Mesenchymal stem cell (in vitro differentiated cells and primary cell): Measurements from ENCODE around the gene GIMD1.

ENCODE experiments used
- DNase-seq: peaks from one replicate; pipeline ENCODE4 v3.0.0-alpha.2; 2013
- H2AFZ ChIP-seq: one replicate; pipeline ENCODE4 v1.6.1; 2013; ENCODE audit warnings: low read depth, mild to moderate bottlenecking, control low read depth, inconsistent platforms, low read length, moderate library complexity
- H2AK5ac ChIP-seq: 2 replicates; pipeline ENCODE4 v1.6.1; 2013; ENCODE audit warnings: low read length, moderate library complexity, mild to moderate bottlenecking, inconsistent platforms; ENCODE audit not compliant: severe bottlenecking
- H2BK120ac ChIP-seq: one replicate; pipeline ENCODE4 v1.6.1; 2013; ENCODE audit warnings: low read depth, mild to moderate bottlenecking, inconsistent platforms, low read length, moderate library complexity
- H2BK12ac ChIP-seq, 2 experiments: one replicate each; pipeline ENCODE4 v1.6.1; 2013; ENCODE audit warnings: inconsistent platforms in 2 of 2, low read length in 2 of 2, mild to moderate bottlenecking in 2 of 2, moderate library complexity in 2 of 2, control low read depth in 1 of 2
- H2BK15ac ChIP-seq: one replicate; pipeline ENCODE4 v1.6.1; 2013; ENCODE audit warnings: mild to moderate bottlenecking, low read depth, inconsistent platforms; ENCODE audit not compliant: poor library complexity, severe bottlenecking
- H2BK5ac ChIP-seq: 2 replicates; pipeline ENCODE4 v1.6.1; 2013; ENCODE audit warnings: low read depth, mild to moderate bottlenecking, low read length, control low read depth, inconsistent platforms; ENCODE audit not compliant: poor library complexity, severe bottlenecking
- H3K14ac ChIP-seq, 2 experiments: one replicate each; pipeline ENCODE4 v1.6.1; 2013; ENCODE audit warnings: inconsistent platforms in 2 of 2, low read length in 2 of 2, control low read depth in 1 of 2, mild to moderate bottlenecking in 1 of 2, moderate library complexity in 1 of 2
- H3K18ac ChIP-seq, 2 experiments: one replicate each; pipeline ENCODE4 v1.6.1; 2013; ENCODE audit warnings: inconsistent platforms in 2 of 2, low read length in 2 of 2, control low read depth in 1 of 2, low read depth in 1 of 2, mild to moderate bottlenecking in 1 of 2
- H3K23ac ChIP-seq, 2 experiments: one replicate each; pipeline ENCODE4 v1.6.1; 2013; ENCODE audit warnings: inconsistent platforms in 2 of 2, low read length in 2 of 2, mild to moderate bottlenecking in 2 of 2, moderate library complexity in 2 of 2, control low read depth in 1 of 2
- H3K27ac ChIP-seq: 2 replicates; pipeline ENCODE4 v1.5.1; 2013; ENCODE audit warnings: mild to moderate bottlenecking, moderate library complexity, low read length, control low read depth, inconsistent platforms; ENCODE audit not compliant: poor library complexity, severe bottlenecking
- H3K27me3 ChIP-seq, 2 experiments: 2 replicates each; pipeline versions ENCODE4 v1.6.1 to v1.7.0; 2013; ENCODE audit warnings: low read length in 2 of 2, mild to moderate bottlenecking in 2 of 2, moderate library complexity in 2 of 2, control low read depth in 1 of 2, inconsistent platforms in 1 of 2; ENCODE audit not compliant: control insufficient read depth in 1 of 2, insufficient read depth in 1 of 2
- H3K36me3 ChIP-seq, 2 experiments: 2 replicates each; pipeline versions ENCODE4 v1.6.1 to v1.7.0; 2013; ENCODE audit warnings: low read length in 2 of 2, control low read depth in 1 of 2, inconsistent platforms in 1 of 2, low read depth in 1 of 2, mild to moderate bottlenecking in 1 of 2; ENCODE audit not compliant: insufficient read depth in 2 of 2, control insufficient read depth in 1 of 2
- H3K4ac ChIP-seq, 2 experiments: one replicate each; pipeline ENCODE4 v1.6.1; 2013; ENCODE audit warnings: inconsistent platforms in 2 of 2, low read length in 2 of 2, mild to moderate bottlenecking in 2 of 2, moderate library complexity in 2 of 2, control low read depth in 1 of 2, low read depth in 1 of 2
- H3K4me1 ChIP-seq: 2 replicates; pipeline ENCODE4 v1.6.1; 2013; ENCODE audit warnings: low read depth, low read length, control low read depth; ENCODE audit not compliant: control insufficient read depth, insufficient read depth
- H3K4me2 ChIP-seq: 2 replicates; pipeline ENCODE4 v1.6.1; 2013; ENCODE audit warnings: low read length, mild to moderate bottlenecking, inconsistent platforms; ENCODE audit not compliant: poor library complexity, severe bottlenecking
- H3K4me3 ChIP-seq, 2 experiments: 2 replicates each; pipeline versions ENCODE4 v1.5.1 to v1.7.0; 2013; ENCODE audit warnings: low read length in 2 of 2, mild to moderate bottlenecking in 2 of 2, control low read depth in 1 of 2, low read depth in 1 of 2; ENCODE audit not compliant: insufficient read depth in 1 of 2
- H3K79me1 ChIP-seq: replicated peaks from 2 replicates; pipeline ENCODE4 v1.6.1; 2013; ENCODE audit warnings: mild to moderate bottlenecking, control low read depth, low read length, inconsistent platforms; ENCODE audit not compliant: poor library complexity, severe bottlenecking
- H3K9ac ChIP-seq: 2 replicates; pipeline ENCODE4 v1.7.0; 2013; ENCODE audit warnings: mild to moderate bottlenecking, low read length, moderate library complexity
- H3K9me3 ChIP-seq: 2 replicates; pipeline ENCODE4 v1.7.0; 2013; ENCODE audit warnings: mild to moderate bottlenecking, low read length; ENCODE audit not compliant: control insufficient read depth
- H4K8ac ChIP-seq: one replicate; pipeline ENCODE4 v1.6.1; 2013; ENCODE audit warnings: inconsistent platforms, mild to moderate bottlenecking, low read length, moderate library complexity
- H4K91ac ChIP-seq: one replicate; pipeline ENCODE4 v1.6.1; 2013; ENCODE audit warnings: mild to moderate bottlenecking, low read length, inconsistent platforms
- WGBS: methylation state at CpG from one replicate; pipeline ENCODE4 v1.1.7; 2013; ENCODE audit warnings: mixed read lengths; 5-methylcytosine and 5-hydroxymethylcytosine counted together

The GIMD1 gene

GRCh38 chr4:106355193-106355592 is 13.4 kb downstream of the GIMD1 start:
- H3K36me3 ChIP-seq, result peaks cover 0 to 23% of the 10 kb centered on the region in 2 experiments
- H3K9ac ChIP-seq, result peak overlapping the region; percentile 40
- H3K23ac ChIP-seq, result no peak overlapping the region
- no peak overlapping the region for H2BK120ac ChIP-seq
- H3K18ac ChIP-seq, result no peak overlapping the region
- no peak overlapping the region for H3K14ac ChIP-seq
- H2BK12ac ChIP-seq, result no peak overlapping the region
- H3K4ac ChIP-seq, result no peak overlapping the region
- no peak overlapping the region for H2AFZ ChIP-seq
- H3K4me2 ChIP-seq, result no peak overlapping the region
- H2BK5ac ChIP-seq, result no peak overlapping the region
- H3K9me3 ChIP-seq, result peaks cover 4% of the 10 kb centered on the region
- no peak overlapping the region for H3K27ac ChIP-seq
- DNase-seq, result no peak
- no peak overlapping the region for H2AK5ac ChIP-seq
- no peak overlapping the region for H4K8ac ChIP-seq
- no peak overlapping the region for H4K91ac ChIP-seq
- peak overlapping the region in 1 of 2 experiments; percentile 61 for H3K4me3 ChIP-seq
- 74% methylated on average over 4 of the region's 4 CpGs for WGBS
- no peaks in the 10 kb centered on the region for H3K27me3 ChIP-seq
- no peak overlapping the region for H2BK15ac ChIP-seq
- no peaks in the 10 kb centered on the region for H3K79me1 ChIP-seq
- no peaks in the 10 kb centered on the region for H3K4me1 ChIP-seq

- Histone ChIP-seq H3K4me2 (no peak overlapping the region), H3K27ac (no peak overlapping the region), H2BK15ac (no peak overlapping the region), H3K9ac (no peak overlapping the region), H3K4ac (no peak overlapping the region), H3K18ac (no peak overlapping the region), H3K9me3 (peaks cover 4% of the 10 kb centered on the region), H3K36me3 (peaks cover 0 to 33% of the 10 kb centered on the region in 2 experiments), H2AK5ac (no peak overlapping the region), H3K4me3 (no peak overlapping the region), H2AFZ (no peak overlapping the region), H3K14ac (no peak overlapping the region), H3K23ac (no peak overlapping the region), H2BK12ac (no peak overlapping the region), H2BK5ac (no peak overlapping the region), H4K91ac (no peak overlapping the region), H4K8ac (no peak overlapping the region), H3K4me1 (no peaks in the 10 kb centered on the region), H3K79me1 (no peaks in the 10 kb centered on the region), H3K27me3 (no peaks in the 10 kb centered on the region), H2BK120ac (no peak overlapping the region)
- DNase-seq, result no peak
- 93% methylated on average over 1 of the region's 1 CpG for WGBS
These were observed 14.8 kb downstream of the GIMD1 start for GRCh38 chr4:106353786-106354185.

GRCh38 chr4:106351016-106351415 is 17.6 kb downstream of the GIMD1 start:
- Histone ChIP-seq H3K4me3 (no peak overlapping the region), H3K23ac (no peak overlapping the region), H2BK12ac (no peak overlapping the region), H4K91ac (no peak overlapping the region), H3K18ac (no peak overlapping the region), H3K14ac (no peak overlapping the region), H3K79me1 (peaks cover 5% of the 10 kb centered on the region), H3K27ac (no peak overlapping the region), H2BK5ac (no peak overlapping the region), H3K27me3 (no peaks in the 10 kb centered on the region), H2BK15ac (no peak overlapping the region), H3K9ac (no peak overlapping the region), H3K36me3 (peaks cover 3 to 59% of the 10 kb centered on the region in 2 experiments), H3K4ac (no peak overlapping the region), H2BK120ac (no peak overlapping the region), H4K8ac (no peak overlapping the region), H2AK5ac (no peak overlapping the region), H3K4me2 (no peak overlapping the region), H3K4me1 (no peaks in the 10 kb centered on the region), H2AFZ (no peak overlapping the region), H3K9me3 (no peaks in the 10 kb centered on the region)
- DNase-seq, result no peak

GRCh38 chr4:106347167-106347566 is 21.4 kb downstream of the GIMD1 start:
- no peaks in the 10 kb centered on the region for H3K9me3 ChIP-seq
- no peak overlapping the region for H3K4me2 ChIP-seq
- H3K9ac ChIP-seq, result no peak overlapping the region
- H4K91ac ChIP-seq, result no peak overlapping the region
- no peak overlapping the region for H2BK5ac ChIP-seq
- no peak overlapping the region for H3K23ac ChIP-seq
- H2BK15ac ChIP-seq, result no peak overlapping the region
- no peak overlapping the region for H3K18ac ChIP-seq
- H4K8ac ChIP-seq, result no peak overlapping the region
- H3K4me3 ChIP-seq, result no peak overlapping the region
- H3K27me3 ChIP-seq, result no peaks in the 10 kb centered on the region
- no peak overlapping the region for H2AK5ac ChIP-seq
- H2BK120ac ChIP-seq, result no peak overlapping the region
- H3K79me1 ChIP-seq, result peaks cover 12% of the 10 kb centered on the region
- H3K4me1 ChIP-seq, result no peaks in the 10 kb centered on the region
- H2AFZ ChIP-seq, result no peak overlapping the region
- no peak overlapping the region for H3K4ac ChIP-seq
- no peak overlapping the region for H2BK12ac ChIP-seq
- no peak for DNase-seq
- H3K27ac ChIP-seq, result no peak overlapping the region
- H3K36me3 ChIP-seq, result peaks cover 3 to 52% of the 10 kb centered on the region in 2 experiments
- H3K14ac ChIP-seq, result no peak overlapping the region
- no CpG with 5 or more reads among the region's 1 CpG for WGBS
